SK-N-SH (cell line): ENCODE results near the gene VWA5B1. TPM values are rescaled to one million over a fixed set of nuclear protein-coding genes. Genes with fewer than 3 reads are reported as not detected.

Source experiments
- CTCF ChIA-PET: fragments of 300-600, 350-600 bp; formaldehyde crosslinking; extraction: SDS; loops from one replicate; lab custom pipeline; 2021; lab: Yijun Ruan, JAX
- POLR2A ChIA-PET: fragments of 350-600 bp; sonication (Branson Sonifier 250); formaldehyde crosslinking; extraction: SDS; loops from one replicate; lab custom pipeline; 2020; ENCODE audit warnings: antibody characterized with exemption, inconsistent platforms; lab: Yijun Ruan, JAX
- DNase-seq: peaks from one replicate; pipeline ENCODE4 v3.0.0; 2012
- H2AFZ ChIP-seq: fragments of 200-600 bp; sonication (generic); 2 replicates; pipeline ENCODE4 v1.8.1; 2016; ENCODE audit warnings: antibody characterized with exemption, mild to moderate bottlenecking, low read depth
- H3F3A ChIP-seq: fragments of 200-600 bp; sonication (generic); replicated peaks from 2 replicates; pipeline ENCODE3; 2016; ENCODE audit warnings: antibody characterized with exemption, mild to moderate bottlenecking; ENCODE audit not compliant: insufficient read depth
- H3K27ac ChIP-seq, 2 experiments: fragments of 200-500 bp in 1 of 2; fragments of 200-600 bp in 1 of 2; sonication (Bioruptor generic) in 1 of 2; sonication (generic), shearing (Covaris generic) in 1 of 2; 2 replicates each; pipeline versions ENCODE4 v1.5.1 to v1.6.1; 2014 to 2016; ENCODE audit warnings: low read depth in 2 of 2, inconsistent platforms in 1 of 2, low read length in 1 of 2, mild to moderate bottlenecking in 1 of 2, mixed read lengths in 1 of 2
- H3K27me3 ChIP-seq: fragments of 200-600 bp; sonication (generic), shearing (Covaris generic); 2 replicates; pipeline ENCODE4 v1.6.1; 2016; ENCODE audit warnings: mixed run types; ENCODE audit not compliant: insufficient read depth
- H3K36me3 ChIP-seq, 2 experiments: fragments of 200-500 bp in 1 of 2; fragments of 200-600 bp in 1 of 2; sonication (Bioruptor generic) in 1 of 2; sonication (generic) in 1 of 2; replicated peaks in 1 of 2; 2 replicates each; pipeline versions ENCODE3 to v1.5.1; 2014 to 2016; ENCODE audit warnings: low read length in 1 of 2, mild to moderate bottlenecking in 1 of 2; ENCODE audit not compliant: insufficient read depth in 2 of 2, control insufficient read depth in 1 of 2
- H3K4me1 ChIP-seq, 2 experiments: fragments of 200-500 bp in 1 of 2; fragments of 200-600 bp in 1 of 2; sonication (Bioruptor generic) in 1 of 2; sonication (generic), shearing (Covaris generic) in 1 of 2; 2 replicates each; pipeline versions ENCODE4 v1.5.1 to v1.6.1; 2014 to 2016; ENCODE audit warnings: low read depth in 1 of 2, low read length in 1 of 2, mixed run types in 1 of 2; ENCODE audit not compliant: insufficient read depth in 2 of 2, control insufficient read depth in 1 of 2
- H3K4me2 ChIP-seq: fragments of 200-600 bp; sonication (generic), shearing (Covaris generic); 2 replicates; pipeline ENCODE4 v1.6.1; 2017; ENCODE audit warnings: mixed run types
- H3K4me3 ChIP-seq, 2 experiments: fragments of 200-500 bp in 1 of 2; fragments of 200-600 bp in 1 of 2; sonication (Bioruptor generic) in 1 of 2; sonication (generic), shearing (Covaris generic) in 1 of 2; 2 replicates each; pipeline versions ENCODE4 v1.5.1 to v1.8.1; 2014 to 2016; ENCODE audit warnings: low read depth in 2 of 2, inconsistent platforms in 1 of 2, low read length in 1 of 2, mild to moderate bottlenecking in 1 of 2, mixed read lengths in 1 of 2, moderate library complexity in 1 of 2
- H3K79me2 ChIP-seq: fragments of 200-600 bp; sonication (generic); 2 replicates; pipeline ENCODE4 v1.8.1; 2017; ENCODE audit warnings: mild to moderate bottlenecking; ENCODE audit not compliant: insufficient read depth
- H3K9ac ChIP-seq: fragments of 200-600 bp; sonication (generic); 2 replicates; pipeline ENCODE4 v1.6.1; 2017; ENCODE audit warnings: mixed run types
- H3K9me2 ChIP-seq: fragments of 200-600 bp; sonication (generic); 2 replicates; pipeline ENCODE4 v1.6.1; 2017; ENCODE audit warnings: mixed run types
- H3K9me3 ChIP-seq: fragments of 200-600 bp; sonication (generic); 2 replicates; pipeline ENCODE4 v1.6.1; 2017; ENCODE audit warnings: mixed run types, mild to moderate bottlenecking, moderate library complexity
- H4K20me1 ChIP-seq: fragments of 200-600 bp; sonication (generic); 2 replicates; pipeline ENCODE4 v1.6.1; 2017; ENCODE audit warnings: mild to moderate bottlenecking, mixed run types; ENCODE audit not compliant: insufficient read depth
- CTCF ChIP-seq: fragments of 200-600 bp; sonication (generic); IDR thresholded peaks from 2 replicates; pipeline ENCODE4 v1.6.1; 2017; ENCODE audit warnings: antibody characterized with exemption, mild to moderate bottlenecking, moderate library complexity
- EZH2phosphoT487 ChIP-seq: fragments of 200-600 bp; sonication (generic); IDR thresholded peaks from 2 replicates; pipeline ENCODE4 v1.6.1; 2017; ENCODE audit warnings: low read depth, mixed run types, mild to moderate bottlenecking, antibody characterized with exemption, moderate library complexity, borderline replicate concordance
- FOSL2 ChIP-seq: IDR thresholded peaks from 2 replicates; pipeline ENCODE4 v1.4.0; 2012; ENCODE audit warnings: low read depth, mild to moderate bottlenecking, moderate library complexity, borderline replicate concordance
- FOXJ3 ChIP-seq: sonication (generic); formaldehyde crosslinking; IDR thresholded peaks from 2 replicates; pipeline ENCODE4 v1.5.1; 2020; ENCODE audit warnings: mild to moderate bottlenecking, missing genetic modification reagents
- GATA2 ChIP-seq: sonication (generic); formaldehyde crosslinking; IDR thresholded peaks from 2 replicates; pipeline ENCODE4 v1.5.0; 2020; ENCODE audit warnings: mild to moderate bottlenecking, missing genetic modification reagents
- MAX ChIP-seq: IDR thresholded peaks from 2 replicates; pipeline ENCODE4 v1.4.0; 2012; ENCODE audit warnings: low read depth
- MEF2A ChIP-seq: IDR thresholded peaks from 2 replicates; pipeline ENCODE4 v1.4.0; 2012; ENCODE audit warnings: low read depth, borderline replicate concordance
- NFIC ChIP-seq: IDR thresholded peaks from 2 replicates; pipeline ENCODE4 v1.4.0; 2012; ENCODE audit warnings: borderline replicate concordance
- RAD21 ChIP-seq: IDR thresholded peaks from 2 replicates; pipeline ENCODE4 v1.6.1; 2012; ENCODE audit warnings: mild to moderate bottlenecking, low read length
- SMC3 ChIP-seq: IDR thresholded peaks from 2 replicates; pipeline ENCODE4 v1.6.1; 2012; ENCODE audit warnings: low read depth, low read length, improper control_type of control experiment
- TCF12 ChIP-seq: IDR thresholded peaks from 2 replicates; pipeline ENCODE4 v1.4.0; 2012
- TEAD4 ChIP-seq: IDR thresholded peaks from 2 replicates; pipeline ENCODE4 v1.4.0; 2012; ENCODE audit warnings: mild to moderate bottlenecking, borderline replicate concordance; ENCODE audit not compliant: insufficient read depth
- YY1 ChIP-seq: IDR thresholded peaks from 2 replicates; pipeline ENCODE4 v1.4.0; 2012; ENCODE audit warnings: low read depth, mild to moderate bottlenecking
- ZBTB33 ChIP-seq: IDR thresholded peaks from 2 replicates; pipeline ENCODE4 v1.4.0; 2012; ENCODE audit warnings: low read depth, borderline replicate concordance
- WGBS: methylation state at CpG from one replicate; pipeline ENCODE4 v1.1.6; 2017; ENCODE audit warnings: low lambda C conversion rate; 5-methylcytosine and 5-hydroxymethylcytosine counted together
- polyA plus RNA-seq, 3 experiments: library from polyadenylated mRNA; depleted of rRNA; stranded (reverse); fragments of >200 nt; gene quantifications; 2 replicates each; pipeline ENCODE4 v1.2.3, GENCODE V29; 2012
- TF ChIP-seq, protein P1 (sequence below): IDR thresholded peaks from 2 replicates; pipeline ENCODE4 v1.6.1; 2012; ENCODE audit warnings: mild to moderate bottlenecking, low read depth, low read length, moderate library complexity
- TF ChIP-seq, protein P2 (sequence below): fragments of 150-350 bp; IDR thresholded peaks from 2 replicates; pipeline ENCODE4 v1.6.1; 2016; ENCODE audit warnings: mild to moderate bottlenecking, low read depth, low read length
- TF ChIP-seq, protein P3 (sequence below): IDR thresholded peaks from 2 replicates; pipeline ENCODE4; 2012
- TF ChIP-seq, protein P4 (sequence below): fragments of 150-350 bp; IDR thresholded peaks from 2 replicates; pipeline ENCODE4 v1.6.1; 2017; ENCODE audit warnings: antibody characterized with exemption, low read length, low read depth, borderline replicate concordance

The VWA5B1 gene
- polyA plus RNA-seq, 1 of the 3 experiments (the other 2 are of a cell fraction): not detected

DNA sequence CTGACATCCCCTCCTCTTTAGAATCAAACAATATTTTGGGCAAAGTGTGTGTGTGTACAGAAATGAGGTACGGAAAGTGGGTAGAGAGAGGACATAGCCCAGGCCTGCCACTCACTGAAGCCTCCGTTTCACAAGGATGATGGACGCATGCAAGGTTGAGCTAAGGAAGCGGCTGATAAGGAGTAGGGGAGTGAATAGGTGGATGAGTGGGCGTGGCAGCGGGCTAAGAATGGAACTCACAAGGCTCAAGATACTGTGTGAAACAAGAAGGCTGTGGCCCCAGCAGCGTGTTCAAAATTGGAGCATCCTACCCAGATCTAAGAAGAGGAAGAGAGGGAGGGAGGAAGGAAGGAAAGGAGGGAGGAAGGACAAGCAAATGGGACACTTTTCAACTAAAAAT, 37.5 kb downstream of the VWA5B1 start:
- H4K20me1 ChIP-seq: no peaks in the 10 kb centered on the region
- no peak overlapping the region for H3K4me2 ChIP-seq
- ChIA-PET CTCF (interaction anchor here (1.0 kb wide), 1 partner anchor 8 kb away, joined by 3 read pairs; no protein-coding TSS in a partner anchor), POLR2A (no interaction called here)
- peaks cover 0 to 20% of the 10 kb centered on the region in 2 experiments; a peak in 2 of 4 replicates for H3K4me1 ChIP-seq
- H3K9me2 ChIP-seq: no peaks in the 10 kb centered on the region
- H3K4me3 ChIP-seq: no peak overlapping the region
- no peaks in the 10 kb centered on the region for H3K36me3 ChIP-seq
- H3K27me3 ChIP-seq: no peaks in the 10 kb centered on the region
- H2AFZ ChIP-seq: no peak overlapping the region
- 45% methylated on average over 7 of the region's 7 CpGs for WGBS
- no peak overlapping the region for H3K9ac ChIP-seq
- no peak for DNase-seq
- H3F3A ChIP-seq: no peaks in the 10 kb centered on the region
- TF ChIP-seq TCF12 (no peak), MAX (no peak), FOSL2 (no peak), RAD21 (no peak), NFIC (no peak), MEF2A (no peak), FOXJ3 (CRISPR knock-in tag) (no peak), CTCF (no peak), TEAD4 (no peak), GATA2 (CRISPR knock-in tag) (no peak), EZH2phosphoT487 (no peak), YY1 (no peak), ZBTB33 (no peak), SMC3 (no peak)
- TF ChIP-seq, protein P1, sequence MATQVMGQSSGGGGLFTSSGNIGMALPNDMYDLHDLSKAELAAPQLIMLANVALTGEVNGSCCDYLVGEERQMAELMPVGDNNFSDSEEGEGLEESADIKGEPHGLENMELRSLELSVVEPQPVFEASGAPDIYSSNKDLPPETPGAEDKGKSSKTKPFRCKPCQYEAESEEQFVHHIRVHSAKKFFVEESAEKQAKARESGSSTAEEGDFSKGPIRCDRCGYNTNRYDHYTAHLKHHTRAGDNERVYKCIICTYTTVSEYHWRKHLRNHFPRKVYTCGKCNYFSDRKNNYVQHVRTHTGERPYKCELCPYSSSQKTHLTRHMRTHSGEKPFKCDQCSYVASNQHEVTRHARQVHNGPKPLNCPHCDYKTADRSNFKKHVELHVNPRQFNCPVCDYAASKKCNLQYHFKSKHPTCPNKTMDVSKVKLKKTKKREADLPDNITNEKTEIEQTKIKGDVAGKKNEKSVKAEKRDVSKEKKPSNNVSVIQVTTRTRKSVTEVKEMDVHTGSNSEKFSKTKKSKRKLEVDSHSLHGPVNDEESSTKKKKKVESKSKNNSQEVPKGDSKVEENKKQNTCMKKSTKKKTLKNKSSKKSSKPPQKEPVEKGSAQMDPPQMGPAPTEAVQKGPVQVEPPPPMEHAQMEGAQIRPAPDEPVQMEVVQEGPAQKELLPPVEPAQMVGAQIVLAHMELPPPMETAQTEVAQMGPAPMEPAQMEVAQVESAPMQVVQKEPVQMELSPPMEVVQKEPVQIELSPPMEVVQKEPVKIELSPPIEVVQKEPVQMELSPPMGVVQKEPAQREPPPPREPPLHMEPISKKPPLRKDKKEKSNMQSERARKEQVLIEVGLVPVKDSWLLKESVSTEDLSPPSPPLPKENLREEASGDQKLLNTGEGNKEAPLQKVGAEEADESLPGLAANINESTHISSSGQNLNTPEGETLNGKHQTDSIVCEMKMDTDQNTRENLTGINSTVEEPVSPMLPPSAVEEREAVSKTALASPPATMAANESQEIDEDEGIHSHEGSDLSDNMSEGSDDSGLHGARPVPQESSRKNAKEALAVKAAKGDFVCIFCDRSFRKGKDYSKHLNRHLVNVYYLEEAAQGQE: no peak
- TF ChIP-seq, protein P2, sequence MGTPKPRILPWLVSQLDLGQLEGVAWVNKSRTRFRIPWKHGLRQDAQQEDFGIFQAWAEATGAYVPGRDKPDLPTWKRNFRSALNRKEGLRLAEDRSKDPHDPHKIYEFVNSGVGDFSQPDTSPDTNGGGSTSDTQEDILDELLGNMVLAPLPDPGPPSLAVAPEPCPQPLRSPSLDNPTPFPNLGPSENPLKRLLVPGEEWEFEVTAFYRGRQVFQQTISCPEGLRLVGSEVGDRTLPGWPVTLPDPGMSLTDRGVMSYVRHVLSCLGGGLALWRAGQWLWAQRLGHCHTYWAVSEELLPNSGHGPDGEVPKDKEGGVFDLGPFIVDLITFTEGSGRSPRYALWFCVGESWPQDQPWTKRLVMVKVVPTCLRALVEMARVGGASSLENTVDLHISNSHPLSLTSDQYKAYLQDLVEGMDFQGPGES: no peak
- TF ChIP-seq, protein P3, sequence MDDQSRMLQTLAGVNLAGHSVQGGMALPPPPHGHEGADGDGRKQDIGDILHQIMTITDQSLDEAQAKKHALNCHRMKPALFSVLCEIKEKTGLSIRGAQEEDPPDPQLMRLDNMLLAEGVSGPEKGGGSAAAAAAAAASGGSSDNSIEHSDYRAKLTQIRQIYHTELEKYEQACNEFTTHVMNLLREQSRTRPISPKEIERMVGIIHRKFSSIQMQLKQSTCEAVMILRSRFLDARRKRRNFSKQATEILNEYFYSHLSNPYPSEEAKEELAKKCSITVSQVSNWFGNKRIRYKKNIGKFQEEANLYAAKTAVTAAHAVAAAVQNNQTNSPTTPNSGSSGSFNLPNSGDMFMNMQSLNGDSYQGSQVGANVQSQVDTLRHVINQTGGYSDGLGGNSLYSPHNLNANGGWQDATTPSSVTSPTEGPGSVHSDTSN: no peak
- TF ChIP-seq, protein P4, sequence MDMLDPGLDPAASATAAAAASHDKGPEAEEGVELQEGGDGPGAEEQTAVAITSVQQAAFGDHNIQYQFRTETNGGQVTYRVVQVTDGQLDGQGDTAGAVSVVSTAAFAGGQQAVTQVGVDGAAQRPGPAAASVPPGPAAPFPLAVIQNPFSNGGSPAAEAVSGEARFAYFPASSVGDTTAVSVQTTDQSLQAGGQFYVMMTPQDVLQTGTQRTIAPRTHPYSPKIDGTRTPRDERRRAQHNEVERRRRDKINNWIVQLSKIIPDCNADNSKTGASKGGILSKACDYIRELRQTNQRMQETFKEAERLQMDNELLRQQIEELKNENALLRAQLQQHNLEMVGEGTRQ: no peak
- TF ChIP-seq, all 33 proteins: peak for 0
- Histone ChIP-seq H3K27ac (no peak overlapping the region), H3K79me2 (no peaks in the 10 kb centered on the region), H3K9me3 (no peaks in the 10 kb centered on the region)
